ENCODE results near the gene NFKB2.

Gene NFKB2

DNA sequence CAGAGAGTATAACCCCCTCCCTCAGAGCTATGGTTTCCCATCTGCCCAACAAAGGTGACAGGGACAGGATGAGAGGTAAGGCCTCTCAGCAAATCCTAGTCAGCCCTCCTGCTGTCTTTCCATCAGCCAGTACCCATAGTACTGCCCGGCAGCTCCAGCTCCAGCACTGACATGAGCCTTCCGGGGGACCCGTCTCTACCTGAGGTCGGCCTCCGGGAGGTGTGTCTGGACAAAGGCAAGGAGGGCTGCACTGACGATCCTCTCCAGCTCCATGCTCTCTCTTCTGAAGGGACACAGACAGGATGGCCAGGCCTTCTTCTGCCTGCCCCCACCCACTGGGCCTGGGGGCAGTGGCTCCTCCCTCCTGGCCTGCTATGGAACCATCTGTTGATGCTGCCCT, 29.4 kb downstream of the NFKB2 start:
- no peak for DNase-seq

DNA sequence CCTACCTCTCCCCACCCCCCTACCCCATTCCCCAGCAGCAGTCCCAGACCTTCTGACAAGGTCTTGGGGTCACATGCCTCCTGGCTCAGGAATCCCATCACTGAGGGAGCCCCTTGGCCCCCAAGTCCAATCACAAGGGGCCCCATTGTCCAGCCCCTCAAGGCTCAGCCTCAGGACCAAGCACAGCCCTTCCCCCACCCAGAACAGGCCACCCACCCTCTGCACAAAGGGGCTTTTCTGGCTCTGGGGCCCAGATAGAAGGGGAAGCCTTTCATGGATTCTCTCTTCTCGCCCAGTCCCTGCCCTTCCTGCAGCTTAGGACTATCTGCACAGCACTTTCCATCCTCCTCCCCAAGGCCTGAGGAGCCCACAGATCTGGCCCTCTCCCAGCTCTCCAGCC, 29.9 kb downstream of the NFKB2 start:
- no peak for DNase-seq

DNA sequence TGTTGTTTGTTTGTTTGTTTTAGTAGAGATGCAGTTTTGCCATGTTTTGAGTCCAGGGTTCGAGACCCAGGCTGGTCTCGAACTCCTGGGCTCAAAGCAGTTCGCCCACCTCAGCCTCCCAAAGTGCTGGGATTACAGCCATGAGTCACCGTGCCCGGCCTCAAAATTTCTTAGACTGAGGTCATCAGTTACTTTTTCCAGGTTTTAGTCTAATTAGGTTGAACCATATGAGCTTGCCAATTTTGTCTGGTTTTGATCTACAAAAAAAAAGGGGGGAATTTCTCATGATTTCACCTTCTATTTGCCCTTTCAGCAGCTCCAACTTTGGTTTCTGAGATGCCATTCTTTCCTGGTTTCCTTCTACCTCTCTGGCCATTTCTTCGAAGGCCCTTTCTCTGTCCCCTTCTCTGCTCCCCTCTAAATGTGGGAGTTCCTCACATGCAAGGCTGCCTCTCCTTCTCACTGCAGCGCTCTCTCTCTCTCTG, 31.3 kb downstream of the NFKB2 start:
- DNase-seq, result no peak

DNA sequence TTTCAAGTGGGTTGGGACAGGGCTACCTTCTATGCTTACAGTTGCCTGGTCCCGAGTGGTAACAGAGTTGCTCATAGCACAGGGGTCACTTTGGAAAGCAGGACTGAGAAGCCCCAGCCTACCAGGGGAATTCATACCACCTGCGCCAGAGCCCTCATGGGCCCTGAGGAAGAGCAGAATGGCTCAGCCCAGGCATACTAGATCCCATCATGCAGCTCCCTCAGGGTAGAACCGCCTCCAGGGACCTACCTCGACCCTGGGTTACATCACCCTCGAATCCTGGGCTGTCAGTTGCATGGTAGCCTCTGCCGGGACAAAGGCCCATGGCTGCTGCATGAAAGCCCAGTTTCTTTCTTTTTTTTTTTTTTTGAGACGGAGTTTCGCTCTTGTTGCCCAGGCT, 34.0 kb downstream of the NFKB2 start:
- DNase-seq, result no peak

DNA sequence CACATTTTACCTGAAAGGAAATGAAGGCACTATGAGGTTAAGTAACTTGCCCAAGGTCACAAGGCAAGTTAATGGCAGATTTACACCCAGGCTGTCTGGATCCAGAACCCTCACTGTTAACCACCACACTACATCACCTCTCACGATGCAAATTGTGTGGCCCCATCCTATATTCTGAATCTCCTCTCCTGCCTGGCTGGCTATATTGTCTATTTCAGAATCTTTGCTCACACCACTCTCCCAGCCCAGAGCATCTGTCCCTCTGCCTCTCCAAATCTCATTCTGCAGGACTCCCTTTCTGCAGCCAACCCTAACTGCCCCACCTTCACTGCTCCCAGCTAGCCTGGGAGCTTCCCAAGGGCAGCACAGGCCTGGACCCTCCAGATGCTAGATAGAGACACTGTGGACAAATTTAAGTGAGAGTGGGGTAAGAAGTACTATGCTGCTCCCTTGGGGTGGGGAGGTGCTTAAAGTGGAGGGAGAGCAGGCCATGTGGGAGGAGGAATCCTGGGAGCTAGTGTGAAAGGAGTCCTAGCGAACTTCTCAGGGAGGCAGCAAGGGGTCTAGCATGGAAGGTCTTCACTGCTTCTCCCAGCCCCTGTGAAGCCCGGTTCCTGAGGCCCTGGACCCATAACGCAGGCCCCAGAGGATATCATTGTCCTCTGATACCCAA, 36.1 kb downstream of the NFKB2 start:
- peak in 1 of 2 experiments; percentile 31 for DNase-seq

DNA sequence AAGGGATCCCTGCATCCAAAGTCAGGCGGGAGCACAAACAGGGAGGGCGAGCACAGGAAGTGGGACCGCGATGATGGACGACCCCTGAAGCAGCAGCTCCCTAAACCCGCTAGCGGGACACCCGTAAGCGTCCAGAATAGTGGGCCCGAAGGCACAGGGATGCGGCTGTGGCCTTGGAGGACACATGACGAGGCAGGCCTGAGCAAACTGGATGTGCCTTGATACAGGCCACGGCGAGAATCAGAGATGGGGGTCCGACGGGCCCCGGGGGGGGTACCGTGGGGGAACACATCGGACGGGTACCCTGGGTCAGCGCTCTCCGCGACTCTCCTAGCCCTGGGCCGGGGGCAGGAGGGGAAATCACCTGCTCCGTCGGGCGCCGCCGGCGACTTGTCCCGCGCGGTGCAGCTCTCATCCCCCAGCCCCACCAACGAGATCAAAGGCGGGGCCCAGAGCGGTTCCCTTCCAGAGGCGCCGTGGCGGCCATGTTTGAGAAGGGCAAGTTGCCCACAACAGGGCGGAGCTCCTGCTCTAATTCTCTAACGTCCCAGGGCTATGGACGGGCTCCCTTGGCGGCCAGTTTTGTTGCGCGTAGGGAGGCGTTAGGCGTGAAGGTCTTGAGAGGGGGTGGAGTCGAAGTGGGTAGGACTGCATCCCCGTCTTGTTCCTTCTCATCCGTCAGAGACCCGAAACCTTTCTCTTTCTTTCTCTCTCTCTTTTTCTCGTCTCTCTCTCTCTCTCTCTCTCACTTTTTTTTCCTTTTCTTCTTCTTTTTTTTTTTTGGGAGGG, 36.9 kb downstream of the NFKB2 start, which contains the start of gene CUEDC2:
CUEDC2 (minus strand) TSS at position 413 of the 789 bp plus-strand sequence. CDS start 7,386 bp downstream, outside the sequence.
- DNase-seq, result peak; percentile 87 to 94

DNA sequence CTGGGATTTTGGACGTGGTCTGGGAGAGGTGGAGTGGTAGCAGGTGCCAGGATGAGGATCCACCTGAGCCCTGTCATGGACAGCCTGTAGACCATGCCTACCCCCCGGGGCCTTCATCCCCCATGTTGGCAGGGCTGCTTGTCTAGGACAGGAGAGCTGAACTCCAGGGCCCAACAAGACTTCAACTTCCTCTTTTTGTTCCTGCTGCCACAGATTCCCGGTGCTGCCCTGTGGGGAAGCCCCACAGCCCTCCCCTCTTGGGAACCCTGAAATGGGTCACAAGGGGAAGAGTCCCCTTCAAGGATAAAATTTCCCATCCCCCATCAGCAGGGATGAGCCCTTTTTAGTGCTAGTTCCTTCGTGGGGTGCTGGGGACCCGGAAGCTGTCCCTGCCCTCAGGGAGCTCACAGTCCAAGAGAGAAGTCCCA, 38.1 kb downstream of the NFKB2 start:
- DNase-seq, result no peak

DNA sequence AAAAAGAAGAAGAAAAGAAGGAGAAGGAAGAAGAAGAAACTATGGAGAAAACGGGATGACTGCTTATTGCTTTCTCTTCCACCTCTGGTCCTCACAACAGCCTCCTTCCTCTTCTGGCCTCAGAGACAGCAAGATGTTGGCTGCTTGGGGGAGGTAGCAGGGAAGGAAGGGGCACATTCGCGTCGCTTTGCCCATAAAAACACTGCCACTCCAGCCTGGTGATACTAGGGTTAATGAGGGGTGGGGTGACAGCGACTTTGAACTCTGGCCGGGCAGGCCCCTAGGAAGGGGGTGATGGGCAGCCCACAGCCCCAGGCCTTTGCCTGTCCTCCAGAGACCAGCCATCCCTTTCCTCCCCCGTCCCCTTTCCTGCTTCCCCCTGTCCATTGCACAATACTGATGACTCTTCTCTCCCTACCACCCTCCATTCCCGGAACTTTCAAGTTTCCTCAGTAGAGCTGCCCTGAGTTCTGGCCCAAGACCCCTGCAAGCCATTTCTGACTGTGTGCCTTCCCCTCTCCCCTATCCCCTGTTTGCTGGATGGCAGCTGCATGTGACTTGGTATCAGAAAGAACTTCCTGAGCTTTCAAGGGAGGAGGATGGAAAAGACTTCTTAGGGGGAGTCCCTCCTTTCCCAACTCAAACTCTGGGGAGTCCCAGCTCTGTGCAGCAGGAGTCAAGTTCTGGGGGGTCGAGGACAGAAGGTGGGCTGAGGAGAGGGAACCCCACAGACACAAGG, 39.1 kb downstream of the NFKB2 start:
- no peak for DNase-seq

DNA sequence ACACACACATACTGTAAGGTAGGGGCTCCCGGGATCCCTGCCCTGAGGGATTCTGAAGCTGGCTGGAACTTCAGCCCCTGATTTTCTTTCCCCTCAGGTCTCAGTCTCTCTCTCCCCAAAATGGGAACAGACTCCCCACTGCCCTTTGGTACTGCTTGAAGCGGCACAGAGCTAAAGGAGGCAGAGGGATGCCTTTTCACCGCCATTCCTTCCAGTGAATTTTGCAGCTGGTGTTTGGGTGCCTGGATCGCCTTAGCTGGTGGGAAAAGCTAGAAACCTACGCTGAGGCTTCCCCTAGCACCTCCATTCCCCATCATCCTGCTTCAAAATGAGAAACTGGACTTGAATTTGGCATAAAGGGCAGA, 39.6 kb downstream of the NFKB2 start:
- no peak for DNase-seq

DNA sequence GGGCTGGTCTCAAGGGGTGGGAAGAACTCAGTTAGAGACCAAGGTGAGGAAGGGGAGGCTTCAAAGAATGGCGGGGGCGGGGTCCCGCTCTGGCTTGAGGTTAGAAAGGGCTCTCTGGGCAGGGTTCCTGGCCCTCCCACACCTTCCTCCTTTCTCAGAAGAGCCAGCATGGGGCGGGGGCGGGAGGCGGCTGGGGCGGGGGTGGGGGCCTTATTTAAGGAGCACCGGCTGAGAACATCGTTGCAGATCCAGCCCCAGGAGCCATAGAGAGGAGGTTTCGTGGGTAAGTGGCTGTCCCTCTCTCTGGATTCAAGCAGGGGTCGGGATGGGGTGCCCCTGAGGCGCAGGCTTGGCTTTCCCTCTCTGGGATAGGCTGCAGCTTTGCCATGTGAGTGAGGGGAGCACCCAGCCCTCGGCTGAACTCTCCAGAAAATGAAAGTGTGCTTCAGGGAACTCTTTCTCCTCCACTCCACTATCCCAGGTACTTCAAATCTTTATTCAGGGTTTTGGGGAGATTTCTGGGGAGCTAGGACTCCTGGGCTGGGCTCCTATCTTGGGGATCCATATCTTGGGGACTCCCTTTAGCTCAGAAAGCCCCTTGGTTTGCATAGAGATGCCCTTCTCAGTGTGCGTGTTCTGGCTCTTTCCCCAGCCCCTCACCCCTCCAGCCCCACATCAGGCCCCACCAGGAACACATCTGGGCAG, 40.2 kb downstream of the NFKB2 start:
- DNase-seq, result no peak

DNA sequence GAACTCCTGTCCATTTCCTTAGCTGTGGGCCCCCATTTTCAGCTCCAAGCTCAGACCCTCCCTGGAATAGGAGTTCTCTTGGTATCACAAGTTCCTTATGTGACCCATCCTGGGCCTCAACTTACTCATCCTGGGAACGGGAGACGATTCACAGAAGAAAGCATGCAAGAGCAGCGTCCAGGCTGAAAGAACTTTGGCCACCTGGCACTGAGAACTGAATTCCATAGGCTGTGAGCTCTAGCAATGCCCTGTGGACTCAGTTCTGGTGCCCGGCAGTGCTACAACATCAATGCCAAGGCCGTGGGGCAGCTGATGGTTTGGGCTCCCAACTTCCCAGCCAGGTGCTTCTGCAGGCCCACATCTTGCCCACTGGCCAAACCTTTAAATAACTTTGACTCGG, 40.8 kb downstream of the NFKB2 start:
- DNase-seq, result no peak

DNA sequence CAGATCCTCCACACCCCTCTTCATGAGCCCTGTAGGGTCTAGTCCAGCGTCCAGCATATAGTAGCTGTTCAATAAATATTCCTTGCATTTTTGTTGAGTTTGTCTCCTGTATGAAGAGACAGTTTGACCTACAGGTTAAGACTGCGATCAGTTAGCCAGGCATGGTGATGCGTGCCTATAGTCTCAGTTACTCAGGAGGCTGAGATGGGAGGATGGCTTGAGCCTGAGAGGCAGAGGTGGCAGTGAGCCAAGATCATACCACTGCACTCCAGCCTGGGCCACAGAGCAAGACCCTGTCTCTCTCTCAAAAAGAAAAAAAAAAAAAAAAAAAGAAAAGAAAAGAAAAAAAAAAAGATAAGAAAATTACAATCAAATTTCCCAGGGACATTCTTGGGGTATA, 42.0 kb downstream of the NFKB2 start:
- DNase-seq, result no peak

DNA sequence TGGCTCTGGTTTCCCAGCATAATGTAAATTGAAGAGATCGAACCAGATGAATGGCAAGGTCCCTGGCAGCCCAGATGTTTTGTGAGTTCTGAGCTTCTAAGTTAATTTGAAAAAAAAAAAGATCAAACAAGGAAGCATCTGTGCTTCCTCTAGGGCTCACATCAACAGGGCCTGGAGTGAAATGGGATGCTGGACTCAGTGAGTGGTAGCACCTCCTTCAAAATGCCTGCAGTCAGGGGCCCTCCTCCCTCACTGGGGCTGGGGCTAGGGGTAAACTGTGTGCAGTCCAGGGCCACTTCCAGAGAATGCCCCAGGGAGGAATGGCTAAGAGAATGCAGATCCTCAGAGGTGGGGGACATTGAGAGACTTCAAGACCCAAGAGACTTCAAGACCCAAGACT, 42.9 kb downstream of the NFKB2 start:
- no peak for DNase-seq

DNA sequence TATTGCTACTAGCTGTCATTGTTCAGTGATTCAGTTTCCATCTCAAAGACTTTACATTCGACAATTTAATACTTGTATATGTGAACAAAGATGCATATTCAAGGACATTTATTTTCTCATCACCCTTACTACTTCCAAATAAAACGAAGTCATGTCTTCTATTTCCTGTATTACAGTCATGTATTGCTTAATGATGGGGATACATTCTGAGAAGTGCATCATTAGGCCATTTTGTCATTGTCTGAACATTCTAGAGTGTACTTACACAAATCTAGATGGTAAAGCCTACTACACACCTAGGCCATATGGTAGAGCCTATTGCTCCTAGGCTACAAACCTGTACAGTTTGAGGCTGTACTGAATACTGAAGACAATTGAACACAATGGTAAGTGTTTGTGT, 49.3 kb downstream of the NFKB2 start:
- DNase-seq, result no peak

DNA sequence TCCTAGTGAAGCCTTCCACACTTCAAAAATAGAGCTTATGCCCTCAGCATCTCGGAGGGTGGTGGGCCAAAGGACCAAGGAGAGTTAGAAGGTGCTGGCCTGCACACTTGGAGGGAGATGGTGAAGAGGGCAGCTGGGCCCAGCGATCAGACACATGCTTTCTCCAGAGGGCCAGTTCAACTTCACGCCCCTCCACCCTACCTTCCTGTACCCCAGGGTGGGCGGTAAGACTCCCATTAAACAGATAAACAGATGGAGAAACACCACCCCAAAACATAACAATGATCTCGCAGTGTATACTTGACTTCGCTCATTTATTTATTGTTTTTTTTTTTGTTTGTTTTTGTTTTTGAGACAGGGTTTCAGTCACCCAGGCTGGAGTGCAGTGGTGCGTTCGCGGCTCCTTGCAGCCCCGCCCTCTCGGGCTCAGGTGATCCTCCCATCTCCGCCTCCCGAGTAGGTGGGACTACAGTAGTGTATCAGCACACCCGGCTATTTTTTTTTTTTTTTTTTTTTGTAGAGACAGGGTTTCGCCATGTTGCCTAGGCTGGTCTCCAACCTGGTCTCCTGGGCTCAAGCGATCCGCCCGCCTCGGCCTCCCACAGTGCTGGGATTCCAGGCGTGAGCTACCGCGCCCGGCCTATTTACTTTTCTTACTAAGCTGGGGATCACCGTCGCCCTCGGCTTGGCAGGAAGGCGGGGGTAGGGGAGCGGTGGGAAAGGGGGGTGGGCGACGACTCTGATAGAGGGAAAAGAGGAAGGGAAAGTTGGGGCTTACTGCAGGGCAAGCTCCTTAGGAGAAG, 54.0 kb downstream of the NFKB2 start:
- DNase-seq, result peak; percentile 32 to 67

DNA sequence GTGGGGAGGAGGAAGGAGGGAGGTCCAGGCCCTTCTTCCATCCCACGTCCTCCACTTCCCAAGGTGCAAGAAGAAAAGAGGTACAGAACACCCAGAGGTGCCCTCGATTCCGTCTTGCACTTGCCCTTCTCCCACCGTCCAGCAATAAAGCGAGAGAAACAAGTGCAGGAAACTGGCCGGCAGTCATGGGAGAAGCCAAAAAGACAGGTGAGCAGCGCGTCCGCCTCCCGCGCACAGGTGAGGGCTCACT, 54.5 kb downstream of the NFKB2 start:
- no peak for DNase-seq

DNA sequence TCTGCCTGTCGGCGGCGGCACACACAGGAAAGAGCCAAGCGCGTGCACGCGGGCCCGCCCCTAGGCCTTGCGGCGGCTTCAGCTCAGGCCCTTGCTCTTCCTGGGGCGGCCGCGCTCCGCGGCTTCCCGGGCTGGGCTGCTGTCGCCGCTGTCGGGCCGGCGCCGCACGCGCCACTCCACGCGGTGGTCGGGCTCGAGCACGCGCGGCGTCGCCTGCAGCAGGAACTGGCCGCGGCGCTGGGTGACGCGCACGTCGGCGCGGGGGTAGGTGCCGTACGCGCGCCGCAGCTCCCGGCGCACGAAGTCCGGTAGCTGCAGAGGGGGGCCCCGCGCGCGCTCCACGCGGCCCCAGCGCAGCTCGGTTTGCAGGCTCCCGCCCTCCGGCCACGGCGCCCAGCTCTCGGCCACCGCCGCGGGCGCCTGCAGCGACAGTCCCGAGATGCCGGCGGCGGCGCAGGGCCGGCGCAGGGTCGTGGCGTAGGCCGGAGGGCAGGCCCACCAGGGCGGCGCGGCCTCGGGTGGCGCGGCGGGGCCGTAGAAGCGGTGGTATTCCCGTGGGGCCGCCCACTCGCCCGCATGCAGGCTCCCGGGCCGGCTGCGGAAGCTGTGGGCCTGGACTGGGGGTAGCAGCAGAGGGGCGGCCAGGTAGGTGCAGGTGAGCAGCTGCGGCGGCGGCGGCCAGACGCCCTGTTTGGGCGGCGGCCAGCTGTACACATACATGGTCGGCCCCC, 55.0 kb downstream of the NFKB2 start:
- peak; percentile 17 to 52 for DNase-seq

DNA sequence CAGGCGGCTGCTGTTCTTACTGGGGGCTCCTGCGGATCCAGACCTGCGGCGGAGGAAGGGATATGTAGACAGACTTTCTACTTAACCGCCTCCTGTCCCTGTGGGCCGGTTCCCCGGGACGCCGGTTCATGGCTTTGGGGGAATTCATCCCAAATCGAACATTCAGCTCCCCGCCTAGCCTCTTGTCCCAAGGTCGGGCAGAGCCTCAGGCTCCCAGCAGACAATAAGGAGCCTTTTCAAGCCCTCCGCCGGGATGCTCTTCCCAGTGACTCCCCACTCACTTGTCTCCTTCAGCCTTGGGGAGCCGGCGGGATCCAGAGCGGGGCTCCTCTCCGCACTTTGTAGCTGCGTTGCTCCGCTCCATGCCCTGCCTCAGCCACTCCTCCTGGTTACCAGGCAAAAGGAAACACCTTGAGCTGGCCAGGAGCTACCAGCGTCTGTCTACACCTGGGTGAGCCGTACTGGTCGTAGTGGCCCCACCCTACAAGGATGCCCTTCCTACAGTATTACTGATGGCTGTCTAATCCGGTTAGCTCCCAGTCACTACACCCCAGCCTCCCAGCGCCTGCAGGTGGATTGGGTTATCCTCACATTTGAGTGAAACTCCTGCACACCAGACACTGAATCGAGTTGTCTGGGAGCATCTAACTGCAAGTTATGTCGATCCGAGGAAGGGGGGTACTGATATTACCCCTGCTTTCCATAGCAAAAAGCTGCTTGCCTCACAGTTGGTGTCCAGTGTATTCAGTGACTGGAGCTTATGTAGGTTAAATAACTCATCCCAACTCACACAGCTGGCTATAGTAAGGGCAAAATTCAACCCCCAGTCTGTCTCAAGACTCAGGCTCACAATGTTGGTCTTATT, 55.8 kb downstream of the NFKB2 start, which contains the start of gene C10orf95:
C10orf95 (minus strand) TSS at position 439 of the 865 bp plus-strand sequence. CDS start 450 bp downstream, outside the sequence.
- DNase-seq, result no peak

Measured in SW 1271 (cell line).